ENCODE measurements around the gene ANO2. TPM values are rescaled to one million over a fixed set of nuclear protein-coding genes. Genes with fewer than 3 reads are reported as not detected.
"Not testable (repeated sequence)": the region's sequence is repeated elsewhere in the genome, so short reads cannot be mapped to it uniquely, and the experiment has no call there.

Gene ANO2
- total and polyA plus RNA-seq, 2 experiments from 2014 or later, result 2.3 to 4.6 TPM

DNA sequence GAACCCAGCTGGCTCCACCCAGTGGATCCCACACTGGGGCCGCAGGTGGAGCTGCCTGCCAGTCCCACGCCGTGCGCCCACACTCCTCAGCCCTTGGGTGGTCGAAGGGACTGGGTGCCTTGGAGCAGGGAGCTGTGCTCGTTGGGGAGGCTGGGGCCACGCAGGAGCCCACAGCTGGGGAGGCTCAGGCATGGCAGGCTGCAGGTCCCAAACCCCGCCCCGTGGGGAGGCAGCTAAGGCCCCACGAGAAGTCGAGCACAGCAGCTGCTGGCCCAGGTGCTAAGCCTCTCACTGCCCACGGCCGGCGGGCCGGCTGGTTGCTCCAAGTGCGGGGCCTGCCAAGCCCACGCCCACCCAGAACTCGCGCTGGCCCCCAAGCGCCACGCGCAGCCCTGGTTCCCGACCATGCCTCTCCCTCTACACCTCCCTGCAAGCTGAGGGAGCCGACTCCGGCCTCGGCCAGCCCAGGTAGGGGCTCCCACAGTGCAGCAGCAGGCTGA lies 56.2 kb downstream of the ANO2 start:
- Histone ChIP-seq H3K27me3 (ENCODE audit: insufficient read depth) (no peaks in the 10 kb centered on the region), H4K20me1 (replicated peaks; ENCODE audit: insufficient read depth) (no peaks in the 10 kb centered on the region), H3K27ac (ENCODE audit: low read depth) (no peak overlapping the region), H3K36me3 (ENCODE audit: insufficient read depth) (no peaks in the 10 kb centered on the region), H3K4me1 (ENCODE audit: insufficient read depth) (no peaks in the 10 kb centered on the region), H2AFZ (no peak overlapping the region), H3K79me2 (replicated peaks; ENCODE audit: insufficient read depth) (no peaks in the 10 kb centered on the region), H3K4me2 (no peak overlapping the region), H3K9me2 (ENCODE audit: insufficient read depth) (no peaks in the 10 kb centered on the region; the same call in 1 of the 2 replicates), H3F3A (replicated peaks; ENCODE audit: low read depth) (no peaks in the 10 kb centered on the region), H3K4me3 (no peak overlapping the region)
- Mint-ChIP-seq H3K4me3 (no peak overlapping the region), H3K36me3 (ENCODE audit: low read depth) (peaks cover 8% of the 10 kb centered on the region; the same call in 2 of the 3 replicates), H3K4me1 (no peaks in the 10 kb centered on the region), H3K27me3 (ENCODE audit: insufficient read depth, low read depth, poor library complexity) (peaks cover 6% of the 10 kb centered on the region), H3K9me3 (peaks cover 18% of the 10 kb centered on the region), H3K27ac (no peak overlapping the region)
- ATAC-seq, result no peak
- TF ChIP-seq, protein P1, sequence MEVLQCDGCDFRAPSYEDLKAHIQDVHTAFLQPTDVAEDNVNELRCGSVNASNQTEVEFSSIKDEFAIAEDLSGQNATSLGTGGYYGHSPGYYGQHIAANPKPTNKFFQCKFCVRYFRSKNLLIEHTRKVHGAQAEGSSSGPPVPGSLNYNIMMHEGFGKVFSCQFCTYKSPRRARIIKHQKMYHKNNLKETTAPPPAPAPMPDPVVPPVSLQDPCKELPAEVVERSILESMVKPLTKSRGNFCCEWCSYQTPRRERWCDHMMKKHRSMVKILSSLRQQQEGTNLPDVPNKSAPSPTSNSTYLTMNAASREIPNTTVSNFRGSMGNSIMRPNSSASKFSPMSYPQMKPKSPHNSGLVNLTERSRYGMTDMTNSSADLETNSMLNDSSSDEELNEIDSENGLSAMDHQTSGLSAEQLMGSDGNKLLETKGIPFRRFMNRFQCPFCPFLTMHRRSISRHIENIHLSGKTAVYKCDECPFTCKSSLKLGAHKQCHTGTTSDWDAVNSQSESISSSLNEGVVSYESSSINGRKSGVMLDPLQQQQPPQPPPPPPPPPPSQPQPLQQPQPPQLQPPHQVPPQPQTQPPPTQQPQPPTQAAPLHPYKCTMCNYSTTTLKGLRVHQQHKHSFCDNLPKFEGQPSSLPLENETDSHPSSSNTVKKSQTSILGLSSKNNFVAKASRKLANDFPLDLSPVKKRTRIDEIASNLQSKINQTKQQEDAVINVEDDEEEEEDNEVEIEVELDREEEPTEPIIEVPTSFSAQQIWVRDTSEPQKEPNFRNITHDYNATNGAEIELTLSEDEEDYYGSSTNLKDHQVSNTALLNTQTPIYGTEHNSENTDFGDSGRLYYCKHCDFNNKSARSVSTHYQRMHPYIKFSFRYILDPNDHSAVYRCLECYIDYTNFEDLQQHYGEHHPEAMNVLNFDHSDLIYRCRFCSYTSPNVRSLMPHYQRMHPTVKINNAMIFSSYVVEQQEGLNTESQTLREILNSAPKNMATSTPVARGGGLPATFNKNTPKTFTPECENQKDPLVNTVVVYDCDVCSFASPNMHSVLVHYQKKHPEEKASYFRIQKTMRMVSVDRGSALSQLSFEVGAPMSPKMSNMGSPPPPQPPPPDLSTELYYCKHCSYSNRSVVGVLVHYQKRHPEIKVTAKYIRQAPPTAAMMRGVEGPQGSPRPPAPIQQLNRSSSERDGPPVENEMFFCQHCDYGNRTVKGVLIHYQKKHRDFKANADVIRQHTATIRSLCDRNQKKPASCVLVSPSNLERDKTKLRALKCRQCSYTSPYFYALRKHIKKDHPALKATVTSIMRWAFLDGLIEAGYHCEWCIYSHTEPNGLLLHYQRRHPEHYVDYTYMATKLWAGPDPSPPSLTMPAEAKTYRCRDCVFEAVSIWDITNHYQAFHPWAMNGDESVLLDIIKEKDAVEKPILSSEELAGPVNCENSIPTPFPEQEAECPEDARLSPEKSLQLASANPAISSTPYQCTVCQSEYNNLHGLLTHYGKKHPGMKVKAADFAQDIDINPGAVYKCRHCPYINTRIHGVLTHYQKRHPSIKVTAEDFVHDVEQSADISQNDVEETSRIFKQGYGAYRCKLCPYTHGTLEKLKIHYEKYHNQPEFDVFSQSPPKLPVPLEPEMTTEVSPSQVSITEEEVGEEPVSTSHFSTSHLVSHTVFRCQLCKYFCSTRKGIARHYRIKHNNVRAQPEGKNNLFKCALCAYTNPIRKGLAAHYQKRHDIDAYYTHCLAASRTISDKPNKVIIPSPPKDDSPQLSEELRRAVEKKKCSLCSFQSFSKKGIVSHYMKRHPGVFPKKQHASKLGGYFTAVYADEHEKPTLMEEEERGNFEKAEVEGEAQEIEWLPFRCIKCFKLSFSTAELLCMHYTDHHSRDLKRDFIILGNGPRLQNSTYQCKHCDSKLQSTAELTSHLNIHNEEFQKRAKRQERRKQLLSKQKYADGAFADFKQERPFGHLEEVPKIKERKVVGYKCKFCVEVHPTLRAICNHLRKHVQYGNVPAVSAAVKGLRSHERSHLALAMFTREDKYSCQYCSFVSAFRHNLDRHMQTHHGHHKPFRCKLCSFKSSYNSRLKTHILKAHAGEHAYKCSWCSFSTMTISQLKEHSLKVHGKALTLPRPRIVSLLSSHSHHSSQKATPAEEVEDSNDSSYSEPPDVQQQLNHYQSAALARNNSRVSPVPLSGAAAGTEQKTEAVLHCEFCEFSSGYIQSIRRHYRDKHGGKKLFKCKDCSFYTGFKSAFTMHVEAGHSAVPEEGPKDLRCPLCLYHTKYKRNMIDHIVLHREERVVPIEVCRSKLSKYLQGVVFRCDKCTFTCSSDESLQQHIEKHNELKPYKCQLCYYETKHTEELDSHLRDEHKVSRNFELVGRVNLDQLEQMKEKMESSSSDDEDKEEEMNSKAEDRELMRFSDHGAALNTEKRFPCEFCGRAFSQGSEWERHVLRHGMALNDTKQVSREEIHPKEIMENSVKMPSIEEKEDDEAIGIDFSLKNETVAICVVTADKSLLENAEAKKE (CRISPR knock-in tag; IDR thresholded peaks at IDR 0.05), result no peak
- no peak for TF ChIP-seq POLR2AphosphoS5 (IDR thresholded peaks at IDR 0.05; ENCODE audit: low read depth)
- no peak for DNase-seq (ENCODE audit: low spot score)

DNA sequence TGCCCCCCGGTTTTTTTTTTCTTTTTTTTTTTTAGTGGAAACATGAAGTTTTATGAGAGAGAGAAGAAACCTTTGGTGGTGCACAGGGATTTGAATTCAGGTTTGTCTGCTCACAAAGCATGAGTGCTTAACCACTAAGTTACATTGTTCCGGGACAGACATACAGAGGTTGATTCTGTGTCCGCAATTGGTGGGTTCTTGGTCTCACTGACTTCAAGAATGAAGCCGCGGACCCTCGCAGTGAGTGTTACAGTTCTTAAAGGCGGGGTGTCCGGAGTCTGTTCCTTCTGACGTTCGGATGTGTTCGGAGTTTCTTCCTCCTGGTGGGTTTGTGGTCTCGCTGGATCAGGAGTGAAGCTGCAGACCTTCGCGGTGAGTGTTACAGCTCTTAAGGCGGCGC lies 57.2 kb downstream of the ANO2 start:
- not testable (repeated sequence) for H4K20me1 ChIP-seq (replicated peaks; ENCODE audit: insufficient read depth); H3K4me1 ChIP-seq (ENCODE audit: insufficient read depth); ATAC-seq; H3K4me1 Mint-ChIP-seq; H3K9me3 Mint-ChIP-seq; H3K27me3 ChIP-seq (ENCODE audit: insufficient read depth); H3K9me2 ChIP-seq (ENCODE audit: insufficient read depth); H2AFZ ChIP-seq; H3K4me3 Mint-ChIP-seq; H3F3A ChIP-seq (replicated peaks; ENCODE audit: low read depth); DNase-seq (ENCODE audit: low spot score); H3K79me2 ChIP-seq (replicated peaks; ENCODE audit: insufficient read depth); H3K27ac Mint-ChIP-seq; H3K4me3 ChIP-seq; H3K36me3 ChIP-seq (ENCODE audit: insufficient read depth); H3K27me3 Mint-ChIP-seq (ENCODE audit: insufficient read depth, low read depth, poor library complexity); H3K36me3 Mint-ChIP-seq (ENCODE audit: low read depth); H3K4me2 ChIP-seq; H3K27ac ChIP-seq (ENCODE audit: low read depth)

Data from GM23338 (cell line).